ENCODE data around the gene TNFRSF21.

DNA sequence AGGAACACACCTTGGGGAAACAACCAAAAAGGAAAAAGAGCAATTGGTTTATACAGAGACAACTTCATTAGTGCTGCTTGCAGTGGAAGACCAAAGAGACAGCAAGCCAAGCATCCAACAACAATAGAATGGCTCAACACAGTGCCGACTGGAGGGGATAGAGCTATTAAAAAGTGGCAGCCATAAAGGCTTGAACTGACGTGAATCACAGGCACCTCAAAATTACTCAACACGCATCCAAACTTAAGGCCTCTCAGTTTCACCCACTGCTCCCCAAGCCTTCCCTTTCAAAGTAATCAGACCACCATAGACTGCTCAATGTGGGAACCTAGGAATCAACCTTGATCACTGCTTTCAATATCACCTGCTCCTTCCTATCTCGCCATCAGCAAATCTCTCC lies 9.7 kb downstream of the TNFRSF21 start:
- TF ChIP-seq, protein P1, sequence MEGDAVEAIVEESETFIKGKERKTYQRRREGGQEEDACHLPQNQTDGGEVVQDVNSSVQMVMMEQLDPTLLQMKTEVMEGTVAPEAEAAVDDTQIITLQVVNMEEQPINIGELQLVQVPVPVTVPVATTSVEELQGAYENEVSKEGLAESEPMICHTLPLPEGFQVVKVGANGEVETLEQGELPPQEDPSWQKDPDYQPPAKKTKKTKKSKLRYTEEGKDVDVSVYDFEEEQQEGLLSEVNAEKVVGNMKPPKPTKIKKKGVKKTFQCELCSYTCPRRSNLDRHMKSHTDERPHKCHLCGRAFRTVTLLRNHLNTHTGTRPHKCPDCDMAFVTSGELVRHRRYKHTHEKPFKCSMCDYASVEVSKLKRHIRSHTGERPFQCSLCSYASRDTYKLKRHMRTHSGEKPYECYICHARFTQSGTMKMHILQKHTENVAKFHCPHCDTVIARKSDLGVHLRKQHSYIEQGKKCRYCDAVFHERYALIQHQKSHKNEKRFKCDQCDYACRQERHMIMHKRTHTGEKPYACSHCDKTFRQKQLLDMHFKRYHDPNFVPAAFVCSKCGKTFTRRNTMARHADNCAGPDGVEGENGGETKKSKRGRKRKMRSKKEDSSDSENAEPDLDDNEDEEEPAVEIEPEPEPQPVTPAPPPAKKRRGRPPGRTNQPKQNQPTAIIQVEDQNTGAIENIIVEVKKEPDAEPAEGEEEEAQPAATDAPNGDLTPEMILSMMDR (optimal IDR thresholded peaks at IDR 0.05 in 1 of 3, IDR thresholded peaks at IDR 0.05 in 1 of 3, conservative IDR thresholded peaks at IDR 0.05 in 1 of 3; ENCODE audit: extremely low read depth in 1 of 3, insufficient read depth in 2 of 3, low read length in 3 of 3), result no peak
- TF ChIP-seq EZH2 (IDR thresholded peaks at IDR 0.05; ENCODE audit: low read length), result no peak
